Stimulated activated CD4-positive, alpha-beta T cell treated with anti-CD3 and anti-CD28 coated beads, TNF-alpha, amount 100 ng/mL, for 24 hours (primary cell): ENCODE data around the gene TGFBR3.
"Not testable (repeated sequence)": the region's sequence is repeated elsewhere in the genome, so short reads cannot be mapped to it uniquely, and the experiment has no call there.

Source experiments
- DNase-seq, 3 experiments: peaks; one replicate each; pipeline ENCODE4 v3.0.0-alpha.2; 2020; ENCODE audit warnings: low read depth in 3 of 3

TGFBR3 gene

GRCh38 chr1:91847851-91848250 lies 38.1 kb downstream of the TGFBR3 start:
- no peak for DNase-seq

- DNase-seq: no peak
Observed at GRCh38 chr1:91846639-91847013, 39.3 kb downstream of the TGFBR3 start.

GRCh38 chr1:91846007-91846638 lies 39.8 kb downstream of the TGFBR3 start:
- DNase-seq: no peak

- DNase-seq: no peak
Observed at GRCh38 chr1:91844862-91845528, 41.0 kb downstream of the TGFBR3 start.

GRCh38 chr1:91843843-91844242 lies 42.1 kb downstream of the TGFBR3 start:
- no peak for DNase-seq

- no peak for DNase-seq
Observed at GRCh38 chr1:91842563-91842962, 43.4 kb downstream of the TGFBR3 start.

GRCh38 chr1:91842056-91842455 lies 43.9 kb downstream of the TGFBR3 start:
- no peak for DNase-seq

GRCh38 chr1:91840276-91840675 lies 45.7 kb downstream of the TGFBR3 start:
- DNase-seq: not testable (repeated sequence)

- DNase-seq: no peak
Observed at GRCh38 chr1:91836331-91837040, 49.5 kb downstream of the TGFBR3 start.

- no peak for DNase-seq
Observed at GRCh38 chr1:91835087-91835521, 50.8 kb downstream of the TGFBR3 start.

GRCh38 chr1:91834549-91834948 lies 51.4 kb downstream of the TGFBR3 start:
- DNase-seq: not testable (repeated sequence)

- DNase-seq: no peak
Observed at GRCh38 chr1:91833946-91834345, 52.0 kb downstream of the TGFBR3 start.

GRCh38 chr1:91831132-91831930 lies 54.6 kb downstream of the TGFBR3 start:
- no peak for DNase-seq

GRCh38 chr1:91830242-91831131 lies 55.5 kb downstream of the TGFBR3 start:
- DNase-seq: no peak

- DNase-seq: no peak
Observed at GRCh38 chr1:91829293-91830153, 56.4 kb downstream of the TGFBR3 start.

- DNase-seq: no peak
Observed at GRCh38 chr1:91828583-91829281, 57.2 kb downstream of the TGFBR3 start.

GRCh38 chr1:91827459-91828321 lies 58.3 kb downstream of the TGFBR3 start:
- no peak for DNase-seq

GRCh38 chr1:91827087-91827458 lies 58.9 kb downstream of the TGFBR3 start:
- DNase-seq: no peak

GRCh38 chr1:91826649-91827048 lies 59.3 kb downstream of the TGFBR3 start:
- DNase-seq: no peak
